GM12878 (cell line): ENCODE measurements around the gene MAP4K2. TPM values are rescaled to one million over a fixed set of nuclear protein-coding genes. Genes with fewer than 3 reads are reported as not detected.

Source experiments
- BHLHE40 ChIP-seq, 2 experiments: fragments of 450-650 bp in 1 of 2; IDR thresholded peaks; 2 replicates each; pipeline ENCODE4 v1.6.1; 2011 to 2017; ENCODE audit warnings: low read depth in 2 of 2, borderline replicate concordance in 1 of 2, improper control_type of control experiment in 1 of 2, low read length in 1 of 2, mild to moderate bottlenecking in 1 of 2
- EGR1 ChIP-seq, 2 experiments: IDR thresholded peaks; 1 replicate in 1 of 2; 2 replicates in 1 of 2; pipeline ENCODE4 v1.6.1; 2011 to 2012; ENCODE audit warnings: low read depth in 2 of 2, low read length in 2 of 2, borderline replicate concordance in 1 of 2, mild to moderate bottlenecking in 1 of 2, moderate library complexity in 1 of 2
- EP300 ChIP-seq, 2 experiments: fragments of 150-350 bp in 1 of 2; IDR thresholded peaks; 2 replicates each; pipeline ENCODE4 v1.6.1; 2011 to 2012; ENCODE audit warnings: low read depth in 2 of 2, low read length in 2 of 2, borderline replicate concordance in 1 of 2, improper control_type of control experiment in 1 of 2, inconsistent platforms in 1 of 2; ENCODE audit not compliant: control insufficient read depth in 1 of 2
- EZH2 ChIP-seq: IDR thresholded peaks from 2 replicates; pipeline ENCODE4 v1.6.1; 2012; ENCODE audit warnings: low read depth, mild to moderate bottlenecking, control low read depth, inconsistent platforms, low read length, borderline replicate concordance; ENCODE audit not compliant: control insufficient read depth
- GATAD2B ChIP-seq: fragments of 450-650 bp; conservative IDR thresholded peaks from 2 replicates; pipeline ENCODE4 v1.6.1; 2017; ENCODE audit warnings: low read depth, mild to moderate bottlenecking, moderate library complexity
- IRF5 ChIP-seq: fragments of 450-650 bp; IDR thresholded peaks from 2 replicates; pipeline ENCODE4 v1.6.1; 2017; ENCODE audit warnings: borderline replicate concordance
- MEF2A ChIP-seq: IDR thresholded peaks from 2 replicates; pipeline ENCODE4 v1.6.1; 2011; ENCODE audit warnings: low read depth, mild to moderate bottlenecking, low read length, moderate library complexity; ENCODE audit not compliant: insufficient read depth
- POLR2A ChIP-seq: IDR thresholded peaks from 2 replicates; pipeline ENCODE4 v1.6.1; 2011; ENCODE audit warnings: low read depth, mild to moderate bottlenecking, low read length
- POLR2AphosphoS2 ChIP-seq: IDR thresholded peaks from 2 replicates; pipeline ENCODE4 v1.6.1; 2011; ENCODE audit warnings: low read depth, mild to moderate bottlenecking, low read length, improper control_type of control experiment, moderate library complexity
- RAD21 ChIP-seq: IDR thresholded peaks from 2 replicates; pipeline ENCODE4 v1.6.1; 2011; ENCODE audit warnings: mild to moderate bottlenecking, low read depth, low read length, moderate library complexity; ENCODE audit not compliant: insufficient read depth
- RFX5 ChIP-seq: IDR thresholded peaks from 2 replicates; pipeline ENCODE4 v1.6.1; 2011; ENCODE audit warnings: low read depth, low read length, improper control_type of control experiment
- SMARCA5 ChIP-seq: fragments of 450-650 bp; IDR thresholded peaks from 2 replicates; pipeline ENCODE4 v1.6.1; 2017; ENCODE audit warnings: mild to moderate bottlenecking
- SRF ChIP-seq, 2 experiments: IDR thresholded peaks; 2 replicates each; pipeline ENCODE4 v1.6.1; 2011; ENCODE audit warnings: low read depth in 2 of 2, low read length in 2 of 2, mild to moderate bottlenecking in 1 of 2, moderate library complexity in 1 of 2
- polyA plus RNA-seq, 11 experiments: library from polyadenylated mRNA; depleted of rRNA in 4 of 11; unstranded in 6 of 11; stranded (reverse) in 5 of 11; fragments of >200 nt; fragmentation: Nextera tagmentation in 4 of 11; fragmentation: Illumina TruSeq in 1 of 11; extraction: Ambion mirVana in 4 of 11; extraction: Trizol in 1 of 11; gene quantifications; 1 replicate in 1 of 11; 2 replicates in 10 of 11; pipeline versions ENCODE4 v1.2.1 to v1.2.3, GENCODE V29; 2011 to 2016; ENCODE audit warnings: inconsistent platforms in 2 of 11, missing spikeins in 2 of 11, low read depth in 1 of 11
- total RNA-seq, 4 experiments: library from RNA; depleted of rRNA in 3 of 4; stranded (reverse); fragments of >200 nt in 3 of 4; fragmentation: Illumina TruSeq in 1 of 4; extraction: Trizol in 1 of 4; gene quantifications; 2 replicates each; pipeline versions ENCODE4 v1.2.1 to v1.2.3, GENCODE V29; 2013 to 2021
- TF ChIP-seq, protein P1 (sequence below): fragments of 450-650 bp; IDR thresholded peaks from 2 replicates; pipeline ENCODE4 v1.6.1; 2016; ENCODE audit warnings: mild to moderate bottlenecking, moderate library complexity, borderline replicate concordance
- TF ChIP-seq, protein P2 (sequence below): fragments of 450-650 bp; IDR thresholded peaks from 2 replicates; pipeline ENCODE4 v1.6.1; 2017; ENCODE audit warnings: low read depth, mild to moderate bottlenecking, moderate library complexity
- TF ChIP-seq, protein P3 (sequence below): fragments of 450-650 bp; IDR thresholded peaks from 2 replicates; pipeline ENCODE4 v1.6.1; 2014; ENCODE audit warnings: mild to moderate bottlenecking

The MAP4K2 gene
- total and polyA plus RNA-seq, 10 of the 15 experiments (the other 5 are each of a cell fraction or from before 2014, with no cell fraction given), result 0.98 to 78.1 (median 48.9) TPM

DNA sequence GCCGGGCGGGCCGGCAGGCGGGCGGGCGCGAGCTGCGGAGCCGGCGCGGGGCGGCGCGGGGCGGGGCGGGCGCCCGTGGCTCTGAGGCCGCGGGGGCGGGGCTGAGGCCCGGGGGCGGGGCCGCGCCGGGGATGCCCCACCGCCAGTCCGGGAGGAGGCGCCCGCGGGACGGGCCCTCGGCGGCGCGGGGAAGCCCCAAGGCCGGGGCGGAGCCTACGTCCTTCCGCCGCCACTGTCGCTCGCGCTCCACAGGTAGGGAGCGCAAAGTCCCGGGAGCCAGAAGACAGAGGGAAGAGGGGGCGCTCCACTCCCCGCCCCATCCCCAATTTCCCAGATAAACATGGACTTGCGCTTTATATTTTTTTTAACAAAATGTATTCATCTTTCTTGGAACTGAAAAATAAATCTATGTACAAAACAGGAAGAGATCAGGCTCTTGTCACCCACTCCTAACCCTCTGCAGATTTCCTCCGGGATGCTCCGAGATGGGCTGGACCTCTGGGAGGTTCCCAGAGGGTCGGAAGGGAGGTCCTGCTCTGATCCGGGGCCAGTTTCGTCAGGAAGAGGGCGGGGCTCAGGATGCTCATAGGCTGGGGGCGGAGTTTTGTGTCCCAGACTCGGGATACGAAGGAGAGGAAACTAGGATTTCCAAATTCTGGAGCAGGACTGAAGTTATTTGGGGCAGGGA lies at the start of gene MAP4K2 (continued):
- no peak for TF ChIP-seq IRF5
- 0 out of 2 replicates have a peak, but pooled peaks have one; percentile 33 for TF ChIP-seq POLR2AphosphoS2
- TF ChIP-seq EZH2, result no peak
- peak; percentile 71 for TF ChIP-seq POLR2A
- no peak for TF ChIP-seq RAD21
- TF ChIP-seq RFX5, result no peak
- TF ChIP-seq, protein P1, sequence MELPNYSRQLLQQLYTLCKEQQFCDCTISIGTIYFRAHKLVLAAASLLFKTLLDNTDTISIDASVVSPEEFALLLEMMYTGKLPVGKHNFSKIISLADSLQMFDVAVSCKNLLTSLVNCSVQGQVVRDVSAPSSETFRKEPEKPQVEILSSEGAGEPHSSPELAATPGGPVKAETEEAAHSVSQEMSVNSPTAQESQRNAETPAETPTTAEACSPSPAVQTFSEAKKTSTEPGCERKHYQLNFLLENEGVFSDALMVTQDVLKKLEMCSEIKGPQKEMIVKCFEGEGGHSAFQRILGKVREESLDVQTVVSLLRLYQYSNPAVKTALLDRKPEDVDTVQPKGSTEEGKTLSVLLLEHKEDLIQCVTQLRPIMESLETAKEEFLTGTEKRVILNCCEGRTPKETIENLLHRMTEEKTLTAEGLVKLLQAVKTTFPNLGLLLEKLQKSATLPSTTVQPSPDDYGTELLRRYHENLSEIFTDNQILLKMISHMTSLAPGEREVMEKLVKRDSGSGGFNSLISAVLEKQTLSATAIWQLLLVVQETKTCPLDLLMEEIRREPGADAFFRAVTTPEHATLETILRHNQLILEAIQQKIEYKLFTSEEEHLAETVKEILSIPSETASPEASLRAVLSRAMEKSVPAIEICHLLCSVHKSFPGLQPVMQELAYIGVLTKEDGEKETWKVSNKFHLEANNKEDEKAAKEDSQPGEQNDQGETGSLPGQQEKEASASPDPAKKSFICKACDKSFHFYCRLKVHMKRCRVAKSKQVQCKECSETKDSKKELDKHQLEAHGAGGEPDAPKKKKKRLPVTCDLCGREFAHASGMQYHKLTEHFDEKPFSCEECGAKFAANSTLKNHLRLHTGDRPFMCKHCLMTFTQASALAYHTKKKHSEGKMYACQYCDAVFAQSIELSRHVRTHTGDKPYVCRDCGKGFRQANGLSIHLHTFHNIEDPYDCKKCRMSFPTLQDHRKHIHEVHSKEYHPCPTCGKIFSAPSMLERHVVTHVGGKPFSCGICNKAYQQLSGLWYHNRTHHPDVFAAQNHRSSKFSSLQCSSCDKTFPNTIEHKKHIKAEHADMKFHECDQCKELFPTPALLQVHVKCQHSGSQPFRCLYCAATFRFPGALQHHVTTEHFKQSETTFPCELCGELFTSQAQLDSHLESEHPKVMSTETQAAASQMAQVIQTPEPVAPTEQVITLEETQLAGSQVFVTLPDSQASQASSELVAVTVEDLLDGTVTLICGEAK, result peak; percentile 31; the same call in 1 of the 2 replicates
- no peak for TF ChIP-seq SRF (IDR thresholded peaks at IDR 0.05; ENCODE audit: low read depth in 2 of 2, low read length in 2 of 2)
- 0 out of 3 replicates have a peak, but pooled peaks of 1 of the 2 experiments have one; percentile 49 for TF ChIP-seq EGR1 (IDR thresholded peaks at IDR 0.05; ENCODE audit: borderline replicate concordance in 1 of 2, low read depth in 2 of 2, low read length in 2 of 2)
- no peak for TF ChIP-seq EP300 (IDR thresholded peaks at IDR 0.05; ENCODE audit: borderline replicate concordance in 1 of 2, control insufficient read depth in 1 of 2, low read depth in 2 of 2, low read length in 2 of 2)
- TF ChIP-seq, protein P2, sequence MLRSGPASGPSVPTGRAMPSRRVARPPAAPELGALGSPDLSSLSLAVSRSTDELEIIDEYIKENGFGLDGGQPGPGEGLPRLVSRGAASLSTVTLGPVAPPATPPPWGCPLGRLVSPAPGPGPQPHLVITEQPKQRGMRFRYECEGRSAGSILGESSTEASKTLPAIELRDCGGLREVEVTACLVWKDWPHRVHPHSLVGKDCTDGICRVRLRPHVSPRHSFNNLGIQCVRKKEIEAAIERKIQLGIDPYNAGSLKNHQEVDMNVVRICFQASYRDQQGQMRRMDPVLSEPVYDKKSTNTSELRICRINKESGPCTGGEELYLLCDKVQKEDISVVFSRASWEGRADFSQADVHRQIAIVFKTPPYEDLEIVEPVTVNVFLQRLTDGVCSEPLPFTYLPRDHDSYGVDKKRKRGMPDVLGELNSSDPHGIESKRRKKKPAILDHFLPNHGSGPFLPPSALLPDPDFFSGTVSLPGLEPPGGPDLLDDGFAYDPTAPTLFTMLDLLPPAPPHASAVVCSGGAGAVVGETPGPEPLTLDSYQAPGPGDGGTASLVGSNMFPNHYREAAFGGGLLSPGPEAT, result peak; percentile 72
- TF ChIP-seq BHLHE40 (IDR thresholded peaks at IDR 0.05; ENCODE audit: borderline replicate concordance in 1 of 2, low read depth in 2 of 2, low read length in 1 of 2), result peak in 1 of 2 experiments; percentile 21; a peak in 1 of 4 replicates
- peak; percentile 42; the same call in 1 of the 2 replicates for TF ChIP-seq GATAD2B
- TF ChIP-seq, protein P3, sequence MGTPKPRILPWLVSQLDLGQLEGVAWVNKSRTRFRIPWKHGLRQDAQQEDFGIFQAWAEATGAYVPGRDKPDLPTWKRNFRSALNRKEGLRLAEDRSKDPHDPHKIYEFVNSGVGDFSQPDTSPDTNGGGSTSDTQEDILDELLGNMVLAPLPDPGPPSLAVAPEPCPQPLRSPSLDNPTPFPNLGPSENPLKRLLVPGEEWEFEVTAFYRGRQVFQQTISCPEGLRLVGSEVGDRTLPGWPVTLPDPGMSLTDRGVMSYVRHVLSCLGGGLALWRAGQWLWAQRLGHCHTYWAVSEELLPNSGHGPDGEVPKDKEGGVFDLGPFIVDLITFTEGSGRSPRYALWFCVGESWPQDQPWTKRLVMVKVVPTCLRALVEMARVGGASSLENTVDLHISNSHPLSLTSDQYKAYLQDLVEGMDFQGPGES, result no peak
- TF ChIP-seq SMARCA5, result peak; percentile 70; the same call in 1 of the 2 replicates
- no peak for TF ChIP-seq MEF2A
